Central memory CD4-positive, alpha-beta T cell (primary cell): Measurements from ENCODE around the gene RORC.
A peak's percentile ranks its signal among the peaks of the same experiment; 100 is the strongest.

Experiments
- DNase-seq: peaks from one replicate; pipeline ENCODE4 v3.0.0; 2022

The RORC gene

DNA sequence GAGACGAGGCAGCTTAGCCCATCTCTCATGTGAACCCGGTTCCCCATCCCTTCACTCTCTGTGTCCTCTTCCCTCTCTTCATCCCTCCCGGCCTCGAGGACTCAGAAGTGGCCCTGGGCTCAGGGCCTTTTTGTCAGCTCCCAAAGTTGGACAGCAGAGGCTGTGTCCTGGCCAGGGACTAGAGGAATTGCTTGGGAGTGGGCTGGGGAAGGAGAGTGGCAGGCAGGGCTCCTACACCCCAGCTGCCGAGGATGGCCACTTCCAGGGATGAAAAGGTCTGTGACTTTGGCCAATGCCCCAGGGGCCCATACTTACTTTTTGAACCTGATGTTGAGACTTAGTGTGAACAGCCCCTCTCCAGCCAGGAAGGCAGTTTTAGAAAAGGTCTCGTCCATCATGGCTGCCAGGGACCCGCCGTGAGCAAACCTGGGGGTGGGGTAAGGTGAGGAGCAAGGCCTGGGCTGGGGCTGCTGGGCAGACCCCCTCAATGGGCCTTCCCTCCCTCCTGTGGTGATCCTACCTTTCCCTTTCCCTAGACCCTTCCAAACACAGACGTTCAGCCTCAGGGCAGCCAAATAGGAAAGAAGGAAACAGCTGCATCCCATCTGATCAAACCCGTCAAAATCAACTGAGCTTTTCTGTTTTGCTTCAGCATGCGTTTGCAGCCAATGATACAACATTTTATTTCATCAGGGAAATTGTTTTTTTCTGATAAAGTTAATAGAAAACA is 16.4 kb upstream of the RORC start:
- DNase-seq, result no peak

DNA sequence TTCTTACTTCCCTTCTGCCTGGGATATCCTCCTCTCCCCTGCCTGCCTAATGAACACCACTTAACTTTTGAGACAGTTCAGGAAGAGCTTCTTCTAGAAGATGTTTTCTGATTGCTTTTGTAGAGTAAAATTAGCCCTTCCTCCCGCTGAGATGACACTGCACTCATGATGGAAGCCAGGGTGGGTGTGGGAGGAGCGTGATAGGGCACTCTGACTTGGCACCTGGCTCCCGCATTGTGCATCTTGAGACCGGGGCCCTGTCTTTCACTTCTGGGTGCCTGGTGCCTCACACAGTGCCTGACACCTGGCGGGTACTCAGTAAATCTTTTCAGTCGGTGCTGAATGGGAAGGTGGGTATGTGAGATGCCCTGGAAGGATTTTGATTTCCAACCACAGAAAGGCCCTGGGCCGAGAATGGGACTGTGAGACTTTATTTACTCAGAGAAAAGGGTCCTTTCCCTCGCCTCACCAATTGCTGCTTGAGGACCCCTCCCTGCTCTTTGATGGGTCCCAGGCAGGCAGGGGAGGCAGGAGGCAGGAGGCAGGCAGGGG is 15.2 kb upstream of the RORC start:
- no peak for DNase-seq

GRCh38 chr1:151846062-151846568 is 14.5 kb upstream of the RORC start:
- DNase-seq, result no peak

DNA sequence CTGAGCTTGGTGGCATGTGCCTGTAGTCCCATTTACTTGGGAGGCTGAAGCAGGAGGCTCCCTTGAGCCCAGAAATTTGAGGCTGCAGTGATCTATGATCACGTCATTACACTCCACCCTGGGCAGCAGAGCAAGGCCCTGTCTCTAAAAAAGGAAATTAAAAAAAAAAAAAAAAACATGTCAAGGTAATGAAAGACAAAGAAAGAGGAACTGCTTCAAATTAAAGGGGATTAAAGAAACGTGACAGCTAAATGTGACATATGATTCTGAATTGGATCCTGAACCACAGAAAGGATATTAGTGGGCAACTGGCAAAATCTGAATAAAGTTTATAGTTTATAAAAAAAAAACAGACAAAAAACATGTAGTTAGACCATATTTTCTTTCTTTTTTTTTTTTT is 11.8 kb upstream of the RORC start:
- no peak for DNase-seq

- DNase-seq, result no peak
Measured at GRCh38 chr1:151841141-151841540, 9.5 kb upstream of the RORC start.

DNA sequence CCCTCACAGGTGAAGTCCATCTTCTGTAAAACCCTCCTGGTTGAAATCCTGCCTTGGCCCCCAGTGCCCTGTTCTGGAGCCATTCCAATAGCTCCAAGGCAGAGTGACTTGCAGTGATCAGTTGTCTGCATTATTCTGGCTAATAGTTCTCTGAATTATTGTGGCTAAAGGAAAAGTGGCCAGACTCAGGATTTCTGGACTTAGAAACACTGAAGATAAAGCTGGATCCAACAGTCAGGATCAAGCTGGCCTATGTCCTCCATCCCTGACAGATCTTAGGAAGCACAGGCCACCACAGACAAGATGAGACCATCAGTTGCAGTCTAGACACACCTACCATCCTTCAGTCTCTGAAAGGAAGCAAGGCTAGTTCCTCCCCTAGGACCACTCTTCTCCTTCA is 8.8 kb upstream of the RORC start:
- DNase-seq, result no peak

GRCh38 chr1:151839457-151840403 is 8.1 kb upstream of the RORC start, which contains the start of gene C2CD4D:
Gene C2CD4D, minus strand, starts transcription at chr1:151839820. Its CDS starts 831 bp downstream, at chr1:151838989.
- DNase-seq, result peak; percentile 76

DNA sequence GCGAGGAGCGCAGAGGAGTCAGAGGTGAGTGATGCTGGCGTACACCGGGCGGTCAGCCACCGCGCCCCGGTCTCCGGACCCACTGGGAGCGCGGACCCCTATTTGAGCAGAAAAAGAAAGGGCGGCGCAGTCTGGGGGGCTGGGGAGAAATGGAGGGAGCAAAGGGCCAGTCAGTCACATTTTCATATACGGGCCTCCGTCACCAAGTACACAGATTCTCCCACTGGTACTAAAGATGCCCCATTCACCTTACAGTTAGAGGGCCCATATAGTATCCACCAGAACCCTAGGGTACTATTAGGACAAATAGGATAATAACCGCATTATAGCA is 7.4 kb upstream of the RORC start:
- no peak for DNase-seq

DNA sequence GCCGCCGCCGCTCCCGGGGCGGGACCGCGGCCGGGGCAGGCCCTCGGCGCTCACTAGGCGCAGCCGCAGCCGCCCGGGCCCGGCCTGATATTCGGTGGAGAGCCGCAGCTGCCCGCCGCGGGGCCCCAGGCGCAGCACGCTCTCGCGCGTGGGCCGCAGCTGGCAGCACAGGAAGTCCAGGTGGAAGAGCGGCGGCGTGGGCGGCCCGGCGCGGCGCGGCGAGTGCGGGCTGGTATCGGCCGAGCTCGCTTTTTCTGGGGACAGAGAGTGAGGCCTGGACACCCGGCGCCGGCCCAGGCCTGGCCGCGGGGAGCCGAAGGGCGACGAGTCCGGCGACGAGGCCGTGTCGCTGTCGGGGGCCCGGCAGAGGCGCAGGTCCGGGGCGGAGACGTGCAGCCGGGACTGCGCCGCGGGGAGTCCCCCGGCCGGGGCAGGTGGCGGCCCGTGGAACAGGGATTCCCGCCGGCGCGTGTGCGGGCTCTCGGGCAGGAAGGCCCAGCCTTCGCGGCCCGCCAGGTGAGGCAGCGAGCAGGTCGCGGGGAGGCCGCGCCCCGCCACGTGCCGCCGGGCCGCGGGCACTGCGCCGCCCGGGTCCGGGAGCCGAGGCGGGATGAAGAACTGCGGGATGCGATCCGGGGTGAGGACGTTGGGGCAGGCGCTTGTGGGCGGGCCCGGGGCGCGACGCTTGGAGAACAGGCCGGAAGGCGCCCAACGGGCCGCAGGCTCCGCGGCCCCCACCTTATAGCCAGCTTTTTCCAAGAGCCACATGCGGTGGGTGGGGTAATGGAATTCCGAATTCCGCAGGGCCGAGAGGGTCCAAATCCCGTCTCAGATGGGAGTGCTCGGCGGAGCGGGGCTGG is 6.8 kb upstream of the RORC start:
- peak; percentile 41 for DNase-seq

DNA sequence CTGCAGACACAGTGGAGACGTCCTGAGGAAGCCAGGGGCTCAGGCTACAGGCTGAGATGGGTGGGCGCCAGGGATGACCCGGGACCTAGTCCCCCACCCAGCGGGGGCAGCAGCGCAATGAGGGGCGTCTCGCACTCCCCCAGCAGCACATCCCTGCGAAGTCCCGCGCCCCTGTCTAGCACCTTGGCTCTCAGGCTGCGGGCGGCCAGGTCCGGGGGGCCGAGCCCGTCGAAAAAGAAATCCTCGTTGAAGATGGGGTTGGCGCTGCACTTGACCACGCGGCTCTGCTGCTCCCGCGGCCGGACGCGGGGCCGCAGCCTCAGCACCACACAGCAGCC is 6.3 kb upstream of the RORC start:
- no peak for DNase-seq

GRCh38 chr1:151837197-151837596 is 5.6 kb upstream of the RORC start:
- DNase-seq, result peak; percentile 42

- DNase-seq, result no peak
Measured at GRCh38 chr1:151835596-151835995, 4.0 kb upstream of the RORC start.

GRCh38 chr1:151834239-151834638 is 2.6 kb upstream of the RORC start:
- no peak for DNase-seq

- DNase-seq, result no peak
Measured at GRCh38 chr1:151833172-151833900, 1.7 kb upstream of the RORC start.

DNA sequence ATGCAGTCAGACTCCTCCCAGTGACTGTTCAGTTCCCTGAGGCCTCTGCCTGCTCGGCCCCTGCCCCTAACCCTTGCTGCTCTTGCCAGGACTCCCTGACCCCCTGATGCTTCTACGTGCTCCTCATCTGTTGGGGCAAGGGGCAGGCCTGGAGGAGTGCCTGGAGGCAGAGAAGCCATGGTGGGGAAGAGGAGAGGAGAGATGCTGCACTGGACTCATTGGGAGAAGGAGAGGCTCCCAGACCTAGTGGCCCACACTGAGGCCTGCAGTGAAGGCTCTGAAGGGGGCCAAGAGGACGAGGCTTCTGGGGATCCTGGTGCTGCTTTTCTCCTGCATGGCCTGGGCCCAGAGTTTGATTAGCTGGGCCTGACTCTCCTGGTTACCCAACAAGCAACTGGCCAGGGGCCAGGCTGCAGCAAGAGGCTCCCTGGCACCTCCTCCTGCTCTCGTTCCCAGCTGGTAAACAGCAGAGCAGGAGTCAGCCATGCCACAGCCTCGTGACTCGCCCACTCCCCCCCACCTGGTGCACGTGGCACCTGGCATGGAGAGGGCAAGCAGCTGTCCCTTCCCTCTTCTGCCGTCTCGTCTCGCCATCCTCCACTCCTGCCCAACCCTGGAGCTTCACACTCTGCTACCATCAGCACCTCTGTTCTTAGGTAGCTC is 847 bp upstream of the RORC start:
- no peak for DNase-seq

- no peak for DNase-seq
Measured at GRCh38 chr1:151831256-151831591, 378 bp downstream of the RORC start.

GRCh38 chr1:151830055-151830454 is 1.5 kb downstream of the RORC start:
- DNase-seq, result no peak

GRCh38 chr1:151829352-151830046 is 2.1 kb downstream of the RORC start:
- DNase-seq, result no peak

DNA sequence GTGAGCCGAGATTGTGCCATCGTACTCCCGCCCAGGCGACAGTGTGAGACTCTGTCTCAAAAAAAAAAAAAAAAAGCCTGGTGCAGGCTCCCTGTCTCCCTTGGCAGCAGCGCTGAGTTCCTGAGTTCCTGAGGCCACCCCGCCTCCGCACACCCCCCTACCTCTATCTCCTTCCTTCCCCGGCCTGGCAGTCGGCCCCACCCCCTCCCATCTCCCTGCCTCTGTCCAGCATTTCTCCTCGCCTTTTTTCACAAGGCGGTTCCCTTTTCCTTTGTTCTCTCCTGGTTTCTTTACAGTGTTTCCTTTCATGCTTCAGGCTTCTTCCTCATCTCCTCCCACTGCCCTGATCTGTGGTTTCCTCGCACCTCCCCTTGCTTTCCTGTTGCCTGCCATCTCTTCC is 2.7 kb downstream of the RORC start:
- DNase-seq, result no peak

DNA sequence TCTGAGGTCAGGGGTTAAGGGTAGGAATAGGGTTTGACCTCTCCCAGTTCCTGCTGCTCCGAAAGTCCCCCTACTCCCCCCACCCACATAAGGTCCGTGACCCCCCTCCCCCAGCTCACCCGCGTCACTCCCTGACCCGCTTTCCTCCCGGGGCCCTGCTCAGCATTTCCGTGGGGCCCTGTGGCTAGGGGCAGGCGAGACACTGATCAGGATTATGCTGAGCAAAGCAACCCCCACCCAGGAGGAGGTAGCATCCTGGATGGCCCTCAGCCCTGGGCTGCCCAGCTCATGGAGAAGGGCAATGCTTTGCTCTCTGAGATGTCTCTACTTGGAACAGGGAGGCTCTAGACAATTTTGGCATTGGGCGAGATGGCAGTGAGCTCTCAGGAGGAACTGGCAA is 3.7 kb downstream of the RORC start:
- DNase-seq, result no peak
